CD4-positive, CD25-positive, alpha-beta regulatory T cell (primary cell): ENCODE measurements around the gene CCR7. TPM values are rescaled to one million over a fixed set of nuclear protein-coding genes. Genes with fewer than 3 reads are reported as not detected.
A peak's percentile ranks its signal among the peaks of the same experiment; 100 is the strongest.
"Not testable (repeated sequence)": the region's sequence is repeated elsewhere in the genome, so short reads cannot be mapped to it uniquely, and the experiment has no call there.

ENCODE experiments used
- ATAC-seq, 2 donors: fragments of 150-1000 bp; cut with Tn5 transposase; one replicate each; pipeline ENCODE4 v1.10.0; 2021; ENCODE audit warnings: low read depth in 2 of 2, moderate number of reproducible peaks in 2 of 2, moderate library complexity in 1 of 2
- DNase-seq, 3 donors: peaks; one replicate each; pipeline versions ENCODE4 v3.0.0 to v3.0.0-alpha.2; 2012 to 2022; ENCODE audit warnings: mixed read lengths in 1 of 3
- H3K27ac ChIP-seq: one replicate; pipeline ENCODE4 v1.7.0; 2013; ENCODE audit warnings: mild to moderate bottlenecking, low read length; ENCODE audit not compliant: insufficient read depth, poor library complexity, severe bottlenecking
- H3K27me3 ChIP-seq: one replicate; pipeline ENCODE4 v1.7.0; 2013; ENCODE audit warnings: low read length; ENCODE audit not compliant: control insufficient read depth, insufficient read depth
- H3K36me3 ChIP-seq: one replicate; pipeline ENCODE4 v1.7.0; 2013; ENCODE audit warnings: mild to moderate bottlenecking, low read length, moderate library complexity; ENCODE audit not compliant: control insufficient read depth, insufficient read depth
- H3K4me1 ChIP-seq: 2 replicates; pipeline ENCODE4 v1.7.0; 2013; ENCODE audit warnings: mild to moderate bottlenecking, low read length; ENCODE audit not compliant: insufficient read depth, control insufficient read depth, poor library complexity, severe bottlenecking
- H3K4me3 ChIP-seq: one replicate; pipeline ENCODE4 v1.7.0; 2013; ENCODE audit warnings: low read depth, mild to moderate bottlenecking, low read length, moderate library complexity
- H3K9me3 ChIP-seq, 2 experiments: 1 replicate in 1 of 2; 2 replicates in 1 of 2; pipeline ENCODE4 v1.7.0; 2013; ENCODE audit warnings: low read length in 2 of 2, mild to moderate bottlenecking in 1 of 2, moderate library complexity in 1 of 2; ENCODE audit not compliant: control insufficient read depth in 2 of 2
- H3K27ac Mint-ChIP-seq, 3 donors: one replicate each; pipeline ENCODE4 v1.8.0; 2020 to 2022; ENCODE audit warnings: mild to moderate bottlenecking in 3 of 3, mixed read lengths in 3 of 3, moderate library complexity in 2 of 3
- H3K27me3 Mint-ChIP-seq: one replicate; pipeline ENCODE4 v1.8.0; 2022; ENCODE audit warnings: mild to moderate bottlenecking, mixed read lengths
- H3K36me3 Mint-ChIP-seq: one replicate; pipeline ENCODE4 v1.8.0; 2020; ENCODE audit warnings: mixed read lengths
- H3K4me1 Mint-ChIP-seq, 4 donors: one replicate each; pipeline ENCODE4 v1.8.0; 2020 to 2022; ENCODE audit warnings: mixed read lengths in 4 of 4, mild to moderate bottlenecking in 1 of 4
- H3K4me3 Mint-ChIP-seq, 4 donors: one replicate each; pipeline ENCODE4 v1.8.0; 2020 to 2022; ENCODE audit warnings: mild to moderate bottlenecking in 4 of 4, mixed read lengths in 4 of 4, moderate library complexity in 3 of 4
- H3K9me3 Mint-ChIP-seq, 7 donors: one replicate each; pipeline ENCODE4 v1.8.0; 2020 to 2022; ENCODE audit warnings: mixed read lengths in 7 of 7, mild to moderate bottlenecking in 3 of 7, moderate library complexity in 2 of 7
- polyA plus RNA-seq, 4 donors: library from polyadenylated mRNA; unstranded; fragments of 300-500 nt; fragmentation: Illumina TruSeq; gene quantifications; one replicate each; pipeline ENCODE4 v1.2.3, GENCODE V29; 2021
- total RNA-seq: library from RNA; stranded (reverse); gene quantifications from one replicate; pipeline ENCODE4 v1.2.3, GENCODE V29; 2022

The CCR7 gene
- total and polyA plus RNA-seq, 5 donors from 2014 or later, result 192 to 828 (median 530) TPM

- Histone ChIP-seq H3K4me1 (peaks cover 71% of the 10 kb centered on the region), H3K9me3 (no peaks in the 10 kb centered on the region), H3K27ac (peak overlapping the region; percentile 60), H3K36me3 (peaks cover 5% of the 10 kb centered on the region), H3K27me3 (no peaks in the 10 kb centered on the region), H3K4me3 (no peak overlapping the region)
- Mint-ChIP-seq H3K27ac (peak overlapping the region; percentile 86 to 92 (median 90)), H3K27me3 (peaks cover 4% of the 10 kb centered on the region), H3K36me3 (peaks cover 2% of the 10 kb centered on the region), H3K4me1 (peaks cover 5 to 86% (median 51%) of the 10 kb centered on the region in 4 donors), H3K9me3 (no peaks in the 10 kb centered on the region), H3K4me3 (peak overlapping the region in 3 of 4 donors; percentile 42 to 83 (median 71))
- DNase-seq (peak in 2 of 3 donors; percentile 75 to 89), ATAC-seq (peak; percentile 73 to 82)
These were observed 18.0 kb downstream of the CCR7 start for GRCh38 chr17:40547079-40547784.

GRCh38 chr17:40546497-40546896 is 18.8 kb downstream of the CCR7 start:
- H3K27ac Mint-ChIP-seq, result peak overlapping the region in 2 of 3 donors; percentile 29 to 86
- not testable (repeated sequence) for DNase-seq, H3K27ac ChIP-seq, H3K27me3 ChIP-seq, H3K9me3 ChIP-seq, H3K4me3 ChIP-seq, H3K27me3 Mint-ChIP-seq, H3K36me3 ChIP-seq, H3K9me3 Mint-ChIP-seq, ATAC-seq, H3K36me3 Mint-ChIP-seq
- peaks cover 3 to 86% (median 54%) of the 10 kb centered on the region in 4 donors for H3K4me1 Mint-ChIP-seq
- peaks cover 71% of the 10 kb centered on the region for H3K4me1 ChIP-seq
- H3K4me3 Mint-ChIP-seq, result peak overlapping the region in 2 of 4 donors; percentile 16 to 30

- Mint-ChIP-seq H3K4me3 (peak overlapping the region in 2 of 4 donors; percentile 30 to 49), H3K27ac (peak overlapping the region in 2 of 3 donors; percentile 25 to 82), H3K27me3 (peaks cover 12% of the 10 kb centered on the region), H3K4me1 (peaks cover 6 to 86% (median 55%) of the 10 kb centered on the region in 4 donors), H3K36me3 (no peaks in the 10 kb centered on the region), H3K9me3 (no peaks in the 10 kb centered on the region)
- Histone ChIP-seq H3K36me3 (no peaks in the 10 kb centered on the region), H3K9me3 (no peaks in the 10 kb centered on the region), H3K4me3 (no peak overlapping the region), H3K27me3 (no peaks in the 10 kb centered on the region), H3K27ac (no peak overlapping the region), H3K4me1 (peaks cover 72% of the 10 kb centered on the region)
- DNase-seq (no peak), ATAC-seq (no peak)
These were observed 19.6 kb downstream of the CCR7 start for GRCh38 chr17:40545660-40546059.

- Histone ChIP-seq H3K27me3 (no peaks in the 10 kb centered on the region), H3K27ac (no peak overlapping the region), H3K9me3 (no peaks in the 10 kb centered on the region), H3K4me1 (peaks cover 61% of the 10 kb centered on the region), H3K36me3 (no peaks in the 10 kb centered on the region), H3K4me3 (no peak overlapping the region)
- peaks cover 16% of the 10 kb centered on the region for H3K27me3 Mint-ChIP-seq
- peak overlapping the region in 3 of 4 donors; percentile 28 to 77 (median 56) for H3K4me3 Mint-ChIP-seq
- no peaks in the 10 kb centered on the region for H3K9me3 Mint-ChIP-seq
- no peaks in the 10 kb centered on the region for H3K36me3 Mint-ChIP-seq
- H3K4me1 Mint-ChIP-seq, result peaks cover 6 to 82% (median 48%) of the 10 kb centered on the region in 4 donors
- peak overlapping the region; percentile 72 to 89 (median 88) for H3K27ac Mint-ChIP-seq
- no peak for DNase-seq
- no peak for ATAC-seq
These were observed 22.5 kb downstream of the CCR7 start for GRCh38 chr17:40542558-40543411.

- Mint-ChIP-seq H3K4me1 (peaks cover 6 to 82% (median 44%) of the 10 kb centered on the region in 4 donors), H3K4me3 (peak overlapping the region; percentile 56 to 84 (median 72)), H3K9me3 (no peaks in the 10 kb centered on the region), H3K36me3 (no peaks in the 10 kb centered on the region), H3K27me3 (peaks cover 21% of the 10 kb centered on the region), H3K27ac (peak overlapping the region; percentile 72 to 89 (median 88))
- no peak for DNase-seq
- peaks cover 54% of the 10 kb centered on the region for H3K4me1 ChIP-seq
- no peaks in the 10 kb centered on the region for H3K9me3 ChIP-seq
- no peak overlapping the region for H3K27ac ChIP-seq
- no peaks in the 10 kb centered on the region for H3K36me3 ChIP-seq
- peak overlapping the region; percentile 77 for H3K4me3 ChIP-seq
- no peak for ATAC-seq
- H3K27me3 ChIP-seq, result no peaks in the 10 kb centered on the region
These were observed 23.3 kb downstream of the CCR7 start for GRCh38 chr17:40541873-40542557.

- Mint-ChIP-seq H3K4me1 (peaks cover 6 to 80% (median 39%) of the 10 kb centered on the region in 4 donors), H3K4me3 (peak overlapping the region; percentile 66 to 86 (median 80)), H3K9me3 (no peaks in the 10 kb centered on the region), H3K27ac (peak overlapping the region; percentile 85 to 96 (median 88)), H3K27me3 (peaks cover 24% of the 10 kb centered on the region), H3K36me3 (no peaks in the 10 kb centered on the region)
- ATAC-seq (peak; percentile 41 to 53), DNase-seq (peak; percentile 49 to 82 (median 65))
- Histone ChIP-seq H3K4me3 (peak overlapping the region; percentile 77), H3K9me3 (no peaks in the 10 kb centered on the region), H3K36me3 (no peaks in the 10 kb centered on the region), H3K27me3 (no peaks in the 10 kb centered on the region), H3K27ac (no peak overlapping the region), H3K4me1 (peaks cover 51% of the 10 kb centered on the region)
These were observed 24.0 kb downstream of the CCR7 start for GRCh38 chr17:40541060-40541872.
